Measurements from ENCODE around the gene LRRC36.

The LRRC36 gene

GRCh38 chr16:67393788-67394154 is 67.2 kb downstream of the LRRC36 start:
- Histone ChIP-seq H3K9me3 (ENCODE audit: insufficient read depth, low read length, severe bottlenecking) (no peaks in the 10 kb centered on the region), H3K4me3 (ENCODE audit: low read depth in 1 of 2, low read length in 2 of 2) (no peak overlapping the region), H3K9ac (ENCODE audit: low read depth, low read length) (no peak overlapping the region), H3K4me1 (ENCODE audit: insufficient read depth, low read length) (no peaks in the 10 kb centered on the region), H3K27me3 (ENCODE audit: insufficient read depth, low read length, poor library complexity) (no peaks in the 10 kb centered on the region), H3K36me3 (ENCODE audit: insufficient read depth, low read length) (no peaks in the 10 kb centered on the region), H2AFZ (ENCODE audit: low read depth, low read length) (no peak overlapping the region), H4K20me1 (ENCODE audit: insufficient read depth, low read length) (no peaks in the 10 kb centered on the region), H3K27ac (ENCODE audit: low read length) (no peak overlapping the region), H3K4me2 (ENCODE audit: insufficient read depth, low read length) (no peak overlapping the region), H3K79me2 (ENCODE audit: insufficient read depth, low read length) (no peaks in the 10 kb centered on the region)
- TF ChIP-seq, protein P1, sequence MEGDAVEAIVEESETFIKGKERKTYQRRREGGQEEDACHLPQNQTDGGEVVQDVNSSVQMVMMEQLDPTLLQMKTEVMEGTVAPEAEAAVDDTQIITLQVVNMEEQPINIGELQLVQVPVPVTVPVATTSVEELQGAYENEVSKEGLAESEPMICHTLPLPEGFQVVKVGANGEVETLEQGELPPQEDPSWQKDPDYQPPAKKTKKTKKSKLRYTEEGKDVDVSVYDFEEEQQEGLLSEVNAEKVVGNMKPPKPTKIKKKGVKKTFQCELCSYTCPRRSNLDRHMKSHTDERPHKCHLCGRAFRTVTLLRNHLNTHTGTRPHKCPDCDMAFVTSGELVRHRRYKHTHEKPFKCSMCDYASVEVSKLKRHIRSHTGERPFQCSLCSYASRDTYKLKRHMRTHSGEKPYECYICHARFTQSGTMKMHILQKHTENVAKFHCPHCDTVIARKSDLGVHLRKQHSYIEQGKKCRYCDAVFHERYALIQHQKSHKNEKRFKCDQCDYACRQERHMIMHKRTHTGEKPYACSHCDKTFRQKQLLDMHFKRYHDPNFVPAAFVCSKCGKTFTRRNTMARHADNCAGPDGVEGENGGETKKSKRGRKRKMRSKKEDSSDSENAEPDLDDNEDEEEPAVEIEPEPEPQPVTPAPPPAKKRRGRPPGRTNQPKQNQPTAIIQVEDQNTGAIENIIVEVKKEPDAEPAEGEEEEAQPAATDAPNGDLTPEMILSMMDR (IDR thresholded peaks at IDR 0.05; ENCODE audit: borderline replicate concordance, extremely low read depth, low read length, poor library complexity, severe bottlenecking), result no peak
- TF ChIP-seq EZH2 (IDR thresholded peaks at IDR 0.05; ENCODE audit: borderline replicate concordance, low read depth, low read length, severe bottlenecking), result no peak
- DNase-seq (no peak), ATAC-seq (ENCODE audit: insufficient read depth, low read depth) (no peak)

GRCh38 chr16:67394155-67395104 is 67.8 kb downstream of the LRRC36 start:
- Histone ChIP-seq H3K27ac (ENCODE audit: low read length) (no peak overlapping the region), H2AFZ (ENCODE audit: low read depth, low read length) (no peak overlapping the region), H4K20me1 (ENCODE audit: insufficient read depth, low read length) (no peaks in the 10 kb centered on the region), H3K36me3 (ENCODE audit: insufficient read depth, low read length) (no peaks in the 10 kb centered on the region), H3K9me3 (ENCODE audit: insufficient read depth, low read length, severe bottlenecking) (no peaks in the 10 kb centered on the region), H3K27me3 (ENCODE audit: insufficient read depth, low read length, poor library complexity) (no peaks in the 10 kb centered on the region), H3K4me1 (ENCODE audit: insufficient read depth, low read length) (no peaks in the 10 kb centered on the region), H3K4me2 (ENCODE audit: insufficient read depth, low read length) (no peak overlapping the region), H3K9ac (ENCODE audit: low read depth, low read length) (no peak overlapping the region), H3K4me3 (ENCODE audit: low read depth in 1 of 2, low read length in 2 of 2) (no peak overlapping the region), H3K79me2 (ENCODE audit: insufficient read depth, low read length) (no peaks in the 10 kb centered on the region)
- ATAC-seq (ENCODE audit: insufficient read depth, low read depth) (no peak), DNase-seq (no peak)
- no peak for TF ChIP-seq EZH2 (IDR thresholded peaks at IDR 0.05; ENCODE audit: borderline replicate concordance, low read depth, low read length, severe bottlenecking)
- TF ChIP-seq, protein P1 (IDR thresholded peaks at IDR 0.05; ENCODE audit: borderline replicate concordance, extremely low read depth, low read length, poor library complexity, severe bottlenecking), result no peak

DNA sequence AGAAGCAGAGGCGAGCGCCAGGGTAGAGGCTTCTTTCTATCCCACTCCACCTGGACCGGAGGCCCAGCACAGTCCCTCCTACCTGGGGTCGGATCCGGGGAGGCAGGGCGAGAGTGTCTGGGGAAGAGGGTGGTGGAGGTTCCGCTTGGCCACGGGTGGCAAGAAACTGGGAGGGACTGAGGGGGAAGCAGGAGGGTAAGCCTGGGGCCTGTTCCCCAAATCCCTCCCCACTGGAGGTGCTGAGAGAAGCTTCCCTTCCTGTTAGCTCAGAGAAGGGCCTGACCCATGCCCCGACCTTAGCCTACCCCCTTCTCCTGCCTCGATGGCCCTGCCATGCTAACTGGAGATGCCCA is 68.5 kb downstream of the LRRC36 start:
- no peaks in the 10 kb centered on the region for H3K27me3 ChIP-seq (ENCODE audit: insufficient read depth, low read length, poor library complexity)
- H4K20me1 ChIP-seq (ENCODE audit: insufficient read depth, low read length), result no peaks in the 10 kb centered on the region
- TF ChIP-seq, protein P1 (IDR thresholded peaks at IDR 0.05; ENCODE audit: borderline replicate concordance, extremely low read depth, low read length, poor library complexity, severe bottlenecking), result no peak
- no peak for TF ChIP-seq EZH2 (IDR thresholded peaks at IDR 0.05; ENCODE audit: borderline replicate concordance, low read depth, low read length, severe bottlenecking)
- H3K36me3 ChIP-seq (ENCODE audit: insufficient read depth, low read length), result no peaks in the 10 kb centered on the region
- ATAC-seq (ENCODE audit: insufficient read depth, low read depth), result no peak
- no peak overlapping the region for H3K9ac ChIP-seq (ENCODE audit: low read depth, low read length)
- no peak overlapping the region for H3K4me2 ChIP-seq (ENCODE audit: insufficient read depth, low read length)
- H2AFZ ChIP-seq (ENCODE audit: low read depth, low read length), result no peak overlapping the region
- no peaks in the 10 kb centered on the region for H3K4me1 ChIP-seq (ENCODE audit: insufficient read depth, low read length)
- H3K4me3 ChIP-seq (ENCODE audit: low read depth in 1 of 2, low read length in 2 of 2), result no peak overlapping the region
- no peaks in the 10 kb centered on the region for H3K79me2 ChIP-seq (ENCODE audit: insufficient read depth, low read length)
- DNase-seq, result no peak
- no peak overlapping the region for H3K27ac ChIP-seq (ENCODE audit: low read length)
- no peaks in the 10 kb centered on the region for H3K9me3 ChIP-seq (ENCODE audit: insufficient read depth, low read length, severe bottlenecking)
